HL-60 (cell line): ENCODE results near the gene JAKMIP1.

Experiments
- DNase-seq, 2 experiments: peaks; one replicate each; pipeline ENCODE4 v3.0.0-alpha.2; 2010 to 2020; ENCODE audit warnings: low read depth in 1 of 2, low spot score in 1 of 2
- H3K27ac ChIP-seq: fragments of 250-450 bp; sonication (Bioruptor Pico); replicated peaks from 2 replicates; pipeline ENCODE4 v1.5.1; 2020; ENCODE audit warnings: mild to moderate bottlenecking, moderate library complexity
- H3K27me3 ChIP-seq: fragments of 250-450 bp; sonication (Bioruptor Pico); 2 replicates; pipeline ENCODE4 v1.5.1; 2021; ENCODE audit warnings: mild to moderate bottlenecking, moderate library complexity; ENCODE audit not compliant: insufficient read depth, poor library complexity, severe bottlenecking
- H3K4me3 ChIP-seq: replicated peaks from 2 replicates; pipeline ENCODE4 v1.5.1; 2011; ENCODE audit warnings: mild to moderate bottlenecking, control low read depth, low read length; ENCODE audit not compliant: insufficient read depth
- CTCF ChIP-seq: IDR thresholded peaks from one replicate; pipeline ENCODE4 v1.5.1; 2011; ENCODE audit warnings: low read length, control low read depth, inconsistent platforms; ENCODE audit not compliant: insufficient read depth
- GABPA ChIP-seq: IDR thresholded peaks from 2 replicates; pipeline ENCODE4 v1.6.1; 2012; ENCODE audit warnings: low read depth
- POLR2AphosphoS5 ChIP-seq: IDR thresholded peaks from 2 replicates; pipeline ENCODE4 v1.6.1; 2012; ENCODE audit warnings: low read depth
- REST ChIP-seq: IDR thresholded peaks from 2 replicates; pipeline ENCODE4 v1.6.1; 2012; ENCODE audit warnings: low read depth; ENCODE audit not compliant: insufficient replicate concordance
- SPI1 ChIP-seq: IDR thresholded peaks from 2 replicates; pipeline ENCODE4 v1.6.1; 2012; ENCODE audit warnings: low read depth, mild to moderate bottlenecking, borderline replicate concordance

JAKMIP1 gene

GRCh38 chr4:6055436-6055835 lies 144.9 kb downstream of the JAKMIP1 start:
- H3K4me3 ChIP-seq: no peak overlapping the region
- TF ChIP-seq GABPA (no peak), REST (no peak), POLR2AphosphoS5 (no peak), CTCF (no peak), SPI1 (no peak)
- no peak overlapping the region for H3K27ac ChIP-seq
- H3K27me3 ChIP-seq: no peaks in the 10 kb centered on the region
- no peak for DNase-seq

GRCh38 chr4:6055030-6055429 lies 145.3 kb downstream of the JAKMIP1 start:
- Histone ChIP-seq H3K4me3 (no peak overlapping the region), H3K27ac (no peak overlapping the region), H3K27me3 (no peaks in the 10 kb centered on the region)
- TF ChIP-seq CTCF (no peak), GABPA (no peak), REST (no peak)
- no peak for DNase-seq

- no peak for TF ChIP-seq SPI1
- no peak for TF ChIP-seq POLR2AphosphoS5
- no peak for TF ChIP-seq REST
- TF ChIP-seq GABPA: no peak
- no peak for TF ChIP-seq CTCF
- H3K4me3 ChIP-seq: no peak overlapping the region
- no peaks in the 10 kb centered on the region for H3K27me3 ChIP-seq
- no peak overlapping the region for H3K27ac ChIP-seq
- no peak for DNase-seq
These were observed 146.0 kb downstream of the JAKMIP1 start for GRCh38 chr4:6054162-6054922.
